ENCODE data around the gene FLT3.

DNA sequence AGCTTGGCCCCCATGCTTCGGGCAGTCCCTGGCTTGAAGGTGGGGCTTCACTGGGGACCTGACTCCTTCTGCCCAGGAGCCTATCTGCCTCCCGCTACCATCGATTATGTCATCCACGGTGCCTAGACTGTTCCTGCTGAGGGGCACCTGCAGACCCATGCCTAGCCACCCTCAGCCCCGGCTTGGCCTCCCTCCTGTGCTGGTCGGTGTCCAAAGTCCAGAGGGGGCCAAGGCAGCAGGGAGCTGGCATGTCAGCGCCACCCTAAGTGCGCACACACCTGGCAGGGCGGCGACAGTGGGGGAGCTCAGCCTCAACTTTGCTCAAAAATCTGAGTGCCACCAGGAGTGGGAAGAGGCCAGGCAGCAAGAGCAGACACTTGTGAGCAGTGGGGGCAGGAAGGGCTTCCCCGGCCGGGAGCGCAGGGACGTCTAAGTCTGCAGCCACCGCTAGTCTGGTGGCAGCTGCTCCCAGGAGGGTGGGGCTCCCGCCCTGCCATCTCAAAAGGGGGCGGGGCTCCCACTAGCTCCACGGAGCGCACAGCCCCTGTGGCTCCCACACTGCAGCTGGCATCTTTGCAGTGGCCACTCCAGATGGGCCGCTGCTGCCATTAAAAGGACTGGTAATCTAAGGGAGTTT, 98.4 kb downstream of the FLT3 start:
- TF ChIP-seq, protein P1, sequence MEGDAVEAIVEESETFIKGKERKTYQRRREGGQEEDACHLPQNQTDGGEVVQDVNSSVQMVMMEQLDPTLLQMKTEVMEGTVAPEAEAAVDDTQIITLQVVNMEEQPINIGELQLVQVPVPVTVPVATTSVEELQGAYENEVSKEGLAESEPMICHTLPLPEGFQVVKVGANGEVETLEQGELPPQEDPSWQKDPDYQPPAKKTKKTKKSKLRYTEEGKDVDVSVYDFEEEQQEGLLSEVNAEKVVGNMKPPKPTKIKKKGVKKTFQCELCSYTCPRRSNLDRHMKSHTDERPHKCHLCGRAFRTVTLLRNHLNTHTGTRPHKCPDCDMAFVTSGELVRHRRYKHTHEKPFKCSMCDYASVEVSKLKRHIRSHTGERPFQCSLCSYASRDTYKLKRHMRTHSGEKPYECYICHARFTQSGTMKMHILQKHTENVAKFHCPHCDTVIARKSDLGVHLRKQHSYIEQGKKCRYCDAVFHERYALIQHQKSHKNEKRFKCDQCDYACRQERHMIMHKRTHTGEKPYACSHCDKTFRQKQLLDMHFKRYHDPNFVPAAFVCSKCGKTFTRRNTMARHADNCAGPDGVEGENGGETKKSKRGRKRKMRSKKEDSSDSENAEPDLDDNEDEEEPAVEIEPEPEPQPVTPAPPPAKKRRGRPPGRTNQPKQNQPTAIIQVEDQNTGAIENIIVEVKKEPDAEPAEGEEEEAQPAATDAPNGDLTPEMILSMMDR (IDR thresholded peaks at IDR 0.05): no peak
- TF ChIP-seq MYC (IDR thresholded peaks at IDR 0.05; ENCODE audit: borderline replicate concordance, low read length) (no peak), ESRRA (IDR thresholded peaks at IDR 0.05; ENCODE audit: borderline replicate concordance, low read length) (no peak)
- TF ChIP-seq, protein P2, sequence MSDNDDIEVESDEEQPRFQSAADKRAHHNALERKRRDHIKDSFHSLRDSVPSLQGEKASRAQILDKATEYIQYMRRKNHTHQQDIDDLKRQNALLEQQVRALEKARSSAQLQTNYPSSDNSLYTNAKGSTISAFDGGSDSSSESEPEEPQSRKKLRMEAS (IDR thresholded peaks at IDR 0.05): no peak

All from A549 (cell line).